Keratinocyte (primary cell): Measurements from ENCODE around the gene PHF2.

Experiments
- CTCF ChIP-seq, 3 experiments: IDR thresholded peaks in 1 of 3; conservative IDR thresholded peaks in 1 of 3; optimal IDR thresholded peaks in 1 of 3; 2 replicates in 2 of 3; 3 replicates in 1 of 3; pipeline versions ENCODE3 to v1.5.1; 2011; ENCODE audit warnings: low read length in 3 of 3, mild to moderate bottlenecking in 3 of 3, moderate library complexity in 2 of 3, control low read depth in 1 of 3, inconsistent platforms in 1 of 3; ENCODE audit not compliant: insufficient read depth in 2 of 3; ENCODE audit errors: extremely low read depth in 1 of 3
- EZH2 ChIP-seq: IDR thresholded peaks from one replicate; pipeline ENCODE4 v1.6.1; 2012; ENCODE audit warnings: inconsistent platforms, mild to moderate bottlenecking, low read length, moderate library complexity

- no peak for TF ChIP-seq CTCF (optimal IDR thresholded peaks at IDR 0.05 in 1 of 3, IDR thresholded peaks at IDR 0.05 in 1 of 3, conservative IDR thresholded peaks at IDR 0.05 in 1 of 3; ENCODE audit: extremely low read depth in 1 of 3, insufficient read depth in 2 of 3, low read length in 3 of 3)
- no peak for TF ChIP-seq EZH2
Observed at GRCh38 chr9:93678199-93679019, 102.0 kb downstream of the PHF2 start.
